GM19239 (cell line): Measurements from ENCODE around the gene KISS1R.
A peak's percentile ranks its signal among the peaks of the same experiment; 100 is the strongest.

Experiments used
- DNase-seq: peaks from one replicate; pipeline ENCODE4 v3.0.0; 2011; ENCODE audit warnings: low spot score; ENCODE audit not compliant: insufficient read length
- FAIRE-seq: peaks from 2 replicates; lab custom pipeline; 2011; peaks lifted over from hg19 to GRCh38; lab: Jason Lieb, UNC

Gene KISS1R

DNA sequence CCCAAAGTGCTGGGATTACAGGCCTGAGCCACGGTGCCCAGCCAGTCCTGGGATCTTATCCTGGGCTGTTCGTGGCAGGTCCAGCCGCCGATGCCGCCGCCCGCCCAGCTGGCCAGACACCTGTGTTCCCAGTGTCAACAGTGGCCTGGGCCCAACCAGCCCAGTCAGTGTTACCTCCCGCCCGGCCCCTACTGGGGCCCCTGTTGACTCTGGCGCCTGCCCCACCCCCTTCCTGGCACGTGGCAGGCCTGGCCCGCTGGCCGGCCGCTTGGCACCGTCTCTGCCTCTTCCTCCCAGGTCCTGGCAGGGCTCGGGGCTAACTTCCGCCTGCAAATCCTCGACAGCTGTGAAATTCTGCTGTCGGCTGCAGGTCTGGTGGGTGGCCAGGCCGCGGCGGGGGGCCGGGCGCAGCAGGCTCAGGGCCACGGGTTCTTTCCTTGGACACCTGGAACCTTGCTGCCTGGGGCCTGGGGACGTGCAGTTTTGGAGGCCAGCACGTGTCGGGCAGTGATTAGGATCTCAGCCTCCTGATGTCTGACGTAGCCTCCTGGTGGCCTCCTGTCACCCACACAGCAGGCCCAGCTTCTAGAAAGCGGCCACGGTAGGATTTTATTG, 17.8 kb downstream of the KISS1R start:
- no peak for FAIRE-seq

DNA sequence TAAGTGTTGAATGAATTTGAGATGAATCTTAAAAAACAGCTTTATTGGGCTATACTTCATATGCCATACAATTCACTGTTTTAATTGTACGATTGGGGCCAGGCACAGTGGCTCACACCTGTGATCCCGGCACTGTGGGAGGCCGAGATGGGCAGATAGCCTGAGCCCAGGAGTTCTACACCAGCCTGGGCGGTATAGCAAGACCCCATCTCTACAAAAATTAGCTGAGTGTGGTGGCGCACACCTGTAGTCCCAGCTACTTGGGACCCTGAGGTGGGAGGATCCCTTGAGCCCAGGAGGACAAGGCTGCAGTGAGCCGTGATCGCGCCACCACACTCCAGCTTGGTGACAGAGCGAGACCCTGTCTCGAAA, 19.0 kb downstream of the KISS1R start:
- FAIRE-seq = no peak
- DNase-seq = no peak

More for the DNA sequence above, 17.8 kb downstream of the KISS1R start:
- DNase-seq = no peak

DNA sequence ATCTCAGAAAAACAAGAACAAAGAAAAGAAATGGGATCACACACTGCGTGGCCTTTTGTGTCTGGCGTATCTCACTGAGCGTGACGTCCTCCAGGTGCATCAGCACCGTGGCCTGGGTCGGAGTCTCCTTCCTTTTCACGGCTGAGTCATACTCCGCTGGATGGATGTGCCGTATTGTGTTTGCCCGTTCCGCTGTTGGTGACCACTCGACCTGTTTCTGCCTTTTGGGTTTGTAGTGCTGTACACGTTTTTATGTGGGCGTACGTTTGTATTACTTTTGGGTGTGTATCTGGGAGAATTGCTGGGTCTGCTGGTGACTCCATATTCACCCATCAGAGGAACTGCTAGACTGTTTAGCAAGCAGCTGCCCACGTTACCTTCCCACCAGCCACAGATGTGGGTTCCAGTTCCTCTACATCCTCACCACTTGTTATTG, 20.1 kb downstream of the KISS1R start:
- peak; percentile 79 for FAIRE-seq
- no peak for DNase-seq

DNA sequence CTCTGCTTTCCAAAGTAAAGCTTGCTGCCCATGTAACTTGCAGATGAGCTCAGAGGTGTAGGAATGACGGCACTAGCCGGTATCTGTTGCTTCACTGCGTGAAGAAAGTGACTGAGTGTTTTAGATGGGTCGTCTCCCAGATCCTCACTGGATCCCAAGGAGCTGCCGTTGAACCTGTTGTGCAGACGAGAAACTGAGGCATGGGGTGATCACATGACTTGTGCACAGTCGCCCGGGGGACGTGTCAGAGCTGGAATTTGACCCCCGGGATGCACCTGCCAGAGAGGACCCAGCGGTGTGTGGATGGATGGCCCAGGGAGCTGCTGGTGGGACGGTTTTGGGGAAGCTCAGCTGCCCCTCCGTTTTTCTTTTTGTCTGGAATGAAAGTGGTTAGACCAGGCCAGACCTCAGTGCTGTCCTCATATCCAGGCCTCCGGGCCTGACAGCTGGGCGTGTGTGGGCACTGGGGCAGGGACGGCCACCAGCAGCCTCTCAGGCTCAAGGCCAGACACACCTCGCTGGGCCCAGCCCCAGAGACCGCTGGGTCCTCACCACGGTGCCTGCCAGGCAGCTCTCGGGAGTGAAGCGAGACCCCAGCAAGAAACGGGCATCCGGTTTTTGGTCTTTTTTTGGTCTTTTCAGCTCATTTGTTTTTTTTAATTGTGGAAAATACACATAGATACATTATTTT, 21.2 kb downstream of the KISS1R start:
- no peak for DNase-seq
- FAIRE-seq = no peak

DNA sequence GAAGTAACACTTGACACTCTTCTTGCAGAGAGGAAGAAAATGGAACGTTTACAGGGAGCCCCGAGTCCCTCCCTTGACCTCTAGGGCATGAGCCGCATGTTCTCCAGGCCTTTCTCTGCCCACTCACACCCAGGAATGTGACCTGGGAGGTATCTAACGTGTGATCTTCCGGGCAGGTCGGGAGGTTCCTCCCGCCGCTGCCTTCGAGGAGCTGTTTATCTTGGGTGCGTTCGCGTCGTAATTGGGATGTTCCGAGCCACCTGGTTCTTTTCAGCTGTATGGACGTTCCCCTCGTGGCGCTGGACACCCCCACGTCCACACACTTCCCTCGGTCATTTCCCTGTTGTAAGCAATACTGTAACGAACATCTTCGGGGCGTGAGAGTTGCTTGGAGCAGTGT, 22.3 kb downstream of the KISS1R start:
- FAIRE-seq (no peak), DNase-seq (no peak)

DNA sequence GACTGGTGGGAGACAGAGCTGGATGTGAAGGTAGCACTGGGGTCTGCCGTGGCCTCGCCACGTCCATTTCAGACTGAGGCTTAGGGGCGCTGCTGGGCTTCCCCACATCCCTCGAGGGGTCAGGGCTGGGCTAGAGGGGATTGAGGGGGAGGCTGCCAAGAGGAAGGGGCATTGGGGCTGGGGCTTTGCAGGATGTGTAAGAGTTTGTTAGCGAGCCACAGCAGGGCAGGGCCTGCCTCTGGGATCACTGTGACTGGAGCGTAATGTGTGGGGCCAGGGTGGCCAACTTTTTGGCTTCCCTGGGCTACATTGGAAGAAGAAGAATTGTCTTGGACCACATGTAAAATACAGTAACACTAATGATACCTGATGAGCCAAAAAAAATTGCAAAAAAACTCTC, 22.8 kb downstream of the KISS1R start:
- FAIRE-seq (no peak), DNase-seq (no peak)

DNA sequence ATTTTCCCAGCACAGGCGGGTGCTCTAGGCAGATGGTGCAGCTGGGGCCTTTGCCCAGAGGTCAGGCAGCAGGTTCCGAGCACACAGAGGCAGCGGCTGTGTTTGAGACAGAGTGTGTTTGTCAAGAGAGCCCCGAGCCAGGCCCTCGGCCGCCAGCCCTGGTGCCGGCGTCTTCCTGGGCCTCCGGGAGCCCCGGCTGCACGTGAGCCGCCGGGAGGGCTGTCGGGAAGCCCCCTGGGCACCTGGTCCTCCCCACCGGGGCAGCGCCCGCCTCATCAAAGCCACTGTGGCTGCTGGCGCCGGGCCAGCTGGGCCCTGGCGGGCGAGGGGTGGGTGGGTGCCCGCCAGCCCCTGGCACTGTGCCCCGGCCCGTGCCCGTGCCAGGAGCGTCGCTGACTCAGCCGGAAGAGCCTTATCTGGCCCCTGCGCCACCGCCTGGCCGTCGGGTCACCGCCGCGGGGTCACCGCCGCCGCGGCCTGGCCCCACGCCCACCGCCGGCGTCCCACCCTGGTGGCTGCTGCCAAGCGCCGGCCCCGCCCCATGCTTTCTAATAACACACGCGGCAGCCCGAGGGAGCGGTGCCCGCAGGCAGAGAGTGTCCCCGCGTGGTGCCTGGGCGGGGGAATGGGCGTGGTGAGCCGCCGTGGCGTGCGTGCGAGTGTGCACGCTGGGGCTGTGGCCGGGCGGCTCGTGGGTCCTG, 23.6 kb downstream of the KISS1R start:
- DNase-seq (no peak), FAIRE-seq (peak; percentile 33)

DNA sequence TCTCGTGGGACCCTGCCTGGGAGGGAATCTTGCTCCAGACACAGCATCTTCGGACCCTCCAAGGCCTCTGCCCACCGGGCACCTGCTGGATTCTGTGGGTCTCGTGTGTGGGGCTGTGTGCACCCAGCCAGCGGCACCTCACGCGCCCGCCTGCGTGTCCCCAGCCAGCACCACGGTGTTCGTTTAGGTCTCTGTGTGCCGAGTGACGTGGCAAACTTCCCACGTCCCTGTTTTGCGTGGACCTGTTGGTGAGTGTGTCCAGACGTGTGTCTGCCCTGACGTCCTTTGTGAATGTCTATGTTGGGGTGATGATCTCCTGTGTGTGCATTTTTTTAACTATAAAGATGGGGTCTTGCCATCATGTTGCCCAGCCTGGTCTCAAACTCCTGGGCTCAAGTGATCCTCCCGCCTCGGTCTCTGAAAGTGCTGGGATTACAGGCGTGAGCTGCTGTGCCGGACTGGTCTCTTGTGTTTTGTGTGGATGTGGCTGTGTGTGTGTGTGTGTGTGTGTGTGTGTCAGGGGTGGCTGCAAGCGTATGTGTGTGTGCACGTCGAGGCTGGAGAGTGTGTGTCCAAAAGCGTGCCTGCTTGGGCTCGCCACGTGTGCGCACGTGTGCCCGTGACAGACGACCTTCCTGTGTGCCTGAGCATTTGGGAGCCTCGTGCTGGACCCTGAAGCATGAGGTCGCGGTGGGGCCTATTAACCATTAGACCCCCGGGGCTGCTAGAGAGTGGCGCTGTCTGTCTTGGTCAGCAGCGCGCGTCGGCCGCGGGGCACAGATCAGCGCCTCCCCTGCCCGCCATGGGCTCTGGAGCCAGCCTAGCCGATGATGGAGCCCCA, 24.4 kb downstream of the KISS1R start:
- DNase-seq = no peak
- FAIRE-seq = peak; percentile 31

DNA sequence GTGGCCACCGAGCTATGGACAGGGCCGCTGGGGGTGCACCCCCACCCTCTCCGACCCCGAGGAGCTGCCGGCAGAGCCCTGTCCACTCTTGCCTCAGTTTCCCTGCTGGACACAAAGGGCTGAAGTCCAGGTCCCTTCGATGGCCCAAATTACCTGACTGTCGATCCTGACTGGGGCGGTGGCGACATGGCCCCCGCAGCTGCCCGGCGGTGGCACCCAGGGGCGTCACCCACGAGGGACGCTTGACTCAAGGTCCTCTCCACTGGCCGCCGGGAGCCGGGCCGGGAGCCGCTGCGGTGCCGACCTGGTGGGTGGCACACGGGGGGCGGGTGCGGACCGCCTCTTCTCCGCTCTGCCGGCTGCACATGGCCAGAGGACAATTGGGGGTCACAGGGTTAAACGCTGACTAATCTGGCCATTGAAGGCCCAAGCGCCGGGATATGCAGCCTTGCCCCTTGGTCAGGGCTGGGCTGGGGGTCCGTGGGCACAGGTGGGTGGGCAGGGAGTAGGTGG, 25.1 kb downstream of the KISS1R start:
- DNase-seq = no peak
- FAIRE-seq = no peak

DNA sequence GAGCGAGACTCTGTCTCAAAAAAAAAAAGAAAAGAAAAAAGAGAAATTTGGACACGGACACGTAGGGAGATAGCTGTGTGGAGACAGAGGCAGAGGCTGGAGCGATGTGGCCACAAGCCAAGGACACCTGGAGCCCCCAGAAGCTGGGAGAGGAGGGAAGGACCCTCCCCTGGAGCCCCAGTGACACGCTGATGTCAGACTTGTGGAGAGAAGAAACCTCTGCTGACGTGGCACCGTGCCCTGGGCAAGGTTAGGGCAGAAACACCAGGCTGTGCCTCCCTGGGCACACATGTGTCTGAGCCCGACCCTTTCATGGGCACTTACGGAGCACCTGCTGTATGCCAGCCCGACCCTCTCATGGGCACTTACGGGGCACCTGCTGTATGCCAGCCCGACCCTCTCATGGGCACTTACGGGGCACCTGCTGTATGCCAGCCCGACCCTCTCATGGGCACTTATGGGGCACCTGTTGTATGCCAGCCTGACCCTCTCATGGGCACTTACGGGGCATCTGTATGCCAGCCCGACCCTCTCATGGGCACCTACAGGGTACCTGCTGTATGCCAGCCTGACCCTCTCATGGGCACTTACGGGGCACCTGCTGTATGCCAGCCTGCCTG, 26.5 kb downstream of the KISS1R start:
- DNase-seq (no peak), FAIRE-seq (no peak)

DNA sequence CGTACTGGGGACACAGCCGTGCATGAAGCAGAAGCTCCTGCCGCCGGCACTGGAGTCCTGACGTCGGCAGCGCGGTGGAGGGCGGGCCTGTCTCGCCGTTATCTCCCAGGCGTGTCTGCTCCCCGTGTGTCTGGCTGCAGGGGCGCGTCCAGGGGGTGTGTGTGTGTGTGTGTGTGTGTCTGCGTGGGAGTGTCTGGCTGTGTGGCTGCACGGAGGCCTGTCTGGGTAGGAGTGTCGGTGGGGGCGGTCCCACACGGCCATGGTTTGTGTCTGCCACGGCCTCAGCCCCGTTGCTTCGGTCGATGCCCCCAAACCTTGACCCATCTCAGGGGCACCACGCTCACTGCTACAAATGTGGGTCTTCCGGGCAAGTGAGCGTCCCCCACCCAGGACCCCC, 27.0 kb downstream of the KISS1R start:
- no peak for FAIRE-seq

DNA sequence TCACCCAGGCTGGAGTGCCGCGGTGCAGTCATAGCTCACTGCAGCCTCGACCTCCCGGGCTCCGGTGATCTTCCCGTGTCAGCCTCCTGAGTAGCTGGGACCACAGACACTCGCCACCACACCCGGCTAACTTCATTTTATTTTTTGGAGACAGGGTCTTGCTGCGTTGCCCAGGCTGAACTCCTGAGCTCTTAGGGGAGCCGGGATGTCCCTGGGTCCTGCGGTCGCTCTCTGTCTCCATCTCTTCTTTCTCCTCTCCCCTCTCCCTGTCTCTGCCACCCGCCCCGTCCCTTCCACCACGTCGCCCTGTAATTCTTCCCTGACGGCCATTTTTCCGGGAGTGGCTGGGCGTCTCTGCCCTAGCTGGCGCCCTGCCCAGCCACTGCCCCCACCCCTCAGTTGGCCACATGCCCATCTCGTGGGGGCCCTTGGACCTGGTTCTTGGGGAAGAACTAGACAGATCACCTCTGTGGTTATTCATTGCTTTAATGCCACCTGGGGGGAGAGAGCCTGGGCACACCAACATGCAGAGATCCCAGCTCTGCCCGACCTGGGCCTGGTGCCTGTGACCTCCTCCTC, 27.6 kb downstream of the KISS1R start:
- DNase-seq (no peak), FAIRE-seq (no peak)

More for the DNA sequence above, 27.0 kb downstream of the KISS1R start:
- DNase-seq = no peak

DNA sequence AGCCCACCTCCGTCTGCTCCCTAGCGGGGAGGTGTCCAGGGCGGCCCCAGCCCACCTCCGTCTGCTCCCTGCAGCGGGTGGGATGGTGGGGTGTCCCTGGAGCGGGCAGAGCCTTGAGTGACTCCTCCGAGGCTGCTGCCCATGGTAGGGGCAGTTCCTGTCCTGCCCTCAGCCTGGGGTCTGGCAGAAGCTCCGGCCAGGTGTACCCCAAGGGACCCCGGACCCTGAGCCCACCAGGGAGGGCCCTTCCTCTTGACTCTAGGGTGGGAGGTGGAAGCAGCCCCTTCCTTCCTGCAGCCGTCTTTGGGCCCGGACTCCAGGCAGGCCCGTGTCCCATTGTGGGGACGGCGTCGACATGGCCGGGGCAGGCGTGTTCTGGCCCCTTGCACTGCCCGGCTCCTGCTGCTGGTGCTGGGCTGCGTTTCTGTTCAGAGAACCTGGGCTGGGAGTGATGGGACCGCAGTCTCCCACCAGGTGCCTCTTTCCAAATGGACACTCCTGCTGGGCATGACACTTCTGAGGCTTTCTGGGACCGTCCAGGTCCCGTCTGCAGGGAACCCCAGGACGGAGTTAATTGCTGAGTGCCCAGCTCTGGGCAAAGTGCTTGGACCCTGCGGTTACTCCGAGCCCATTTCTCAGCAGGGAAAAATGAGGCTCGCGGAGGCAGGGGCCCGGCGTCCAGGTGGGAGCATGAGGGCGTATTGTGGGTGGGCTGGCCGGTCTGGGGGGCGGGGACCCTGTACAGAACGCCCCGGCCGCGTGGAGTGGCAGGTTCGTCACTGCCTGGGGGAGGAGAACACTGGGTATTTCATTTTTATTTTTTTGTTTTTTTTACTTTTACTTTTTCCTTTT, 28.5 kb downstream of the KISS1R start:
- no peak for DNase-seq
- no peak for FAIRE-seq

DNA sequence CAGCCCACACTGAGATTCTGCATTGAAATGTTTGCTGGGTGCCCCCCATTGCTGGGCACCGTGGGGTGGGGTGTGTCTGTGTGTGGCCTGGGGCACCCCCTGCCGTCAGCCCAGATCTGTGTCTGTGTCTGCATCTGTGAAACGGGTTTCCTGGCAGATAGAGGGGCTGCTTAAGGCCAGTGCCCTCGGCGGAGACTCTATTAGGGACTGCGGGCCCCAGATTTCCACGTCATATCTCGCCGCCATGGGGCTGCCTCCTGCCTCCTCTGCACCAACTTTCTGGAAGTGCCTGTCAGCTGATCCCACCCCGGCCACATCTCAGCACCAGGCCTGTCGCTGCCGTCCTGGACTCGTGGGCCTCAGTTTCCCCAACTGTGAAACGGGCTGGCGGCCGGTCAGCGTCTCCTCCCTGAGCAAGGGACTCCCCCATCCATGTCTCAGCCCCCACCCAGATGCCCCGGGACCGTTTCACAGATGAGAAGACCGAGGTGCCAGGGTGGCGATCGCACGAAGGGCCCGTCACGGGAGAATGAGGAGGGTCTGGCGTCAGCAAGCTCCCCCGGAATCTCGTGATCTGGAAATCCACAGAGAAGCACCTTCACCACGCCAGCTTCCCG, 30.1 kb downstream of the KISS1R start:
- DNase-seq = no peak

DNA sequence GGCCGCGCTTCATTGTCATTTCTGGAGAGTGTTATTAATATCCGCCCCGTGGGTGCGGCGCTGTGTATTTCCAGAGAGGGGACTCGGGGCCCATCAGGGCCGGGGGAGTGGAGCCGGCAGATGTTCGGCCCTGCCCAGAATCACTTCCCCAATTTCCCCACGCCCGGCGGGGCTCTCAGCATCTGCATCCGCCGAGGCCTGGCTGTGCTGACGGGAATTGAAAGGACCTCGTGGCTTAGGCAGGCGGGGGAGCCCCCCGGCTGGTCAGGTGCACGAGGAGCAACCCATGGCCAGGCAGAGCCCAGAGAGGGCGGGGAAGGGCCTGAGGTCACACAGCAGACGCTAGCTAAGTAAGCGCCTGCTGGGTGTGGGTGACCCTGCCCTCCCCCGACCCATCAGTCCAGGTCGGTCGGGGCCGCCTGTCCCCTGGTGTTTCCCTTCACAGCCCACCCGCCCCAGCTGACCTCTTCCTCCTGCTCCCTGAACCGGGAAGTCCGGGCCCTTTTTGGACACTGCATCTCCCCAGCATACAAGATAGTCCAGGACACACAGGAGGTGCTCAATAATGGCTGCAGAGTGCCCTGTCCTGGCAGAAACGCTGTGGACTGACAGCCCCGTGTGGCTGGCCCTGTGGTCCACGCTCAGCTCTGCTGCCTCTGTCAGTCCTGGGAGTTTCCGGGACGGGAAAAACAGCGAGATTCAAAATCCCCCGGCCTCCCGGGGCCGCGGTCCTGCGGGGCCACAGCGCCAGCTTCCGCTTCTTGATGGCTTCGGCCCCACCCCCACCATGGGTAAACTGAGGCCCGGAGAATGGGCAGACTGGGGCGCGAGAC, 30.8 kb downstream of the KISS1R start:
- DNase-seq (peak; percentile 93), FAIRE-seq (peak; percentile 97)

More for the DNA sequence above, 30.1 kb downstream of the KISS1R start:
- FAIRE-seq = peak; percentile 45

DNA sequence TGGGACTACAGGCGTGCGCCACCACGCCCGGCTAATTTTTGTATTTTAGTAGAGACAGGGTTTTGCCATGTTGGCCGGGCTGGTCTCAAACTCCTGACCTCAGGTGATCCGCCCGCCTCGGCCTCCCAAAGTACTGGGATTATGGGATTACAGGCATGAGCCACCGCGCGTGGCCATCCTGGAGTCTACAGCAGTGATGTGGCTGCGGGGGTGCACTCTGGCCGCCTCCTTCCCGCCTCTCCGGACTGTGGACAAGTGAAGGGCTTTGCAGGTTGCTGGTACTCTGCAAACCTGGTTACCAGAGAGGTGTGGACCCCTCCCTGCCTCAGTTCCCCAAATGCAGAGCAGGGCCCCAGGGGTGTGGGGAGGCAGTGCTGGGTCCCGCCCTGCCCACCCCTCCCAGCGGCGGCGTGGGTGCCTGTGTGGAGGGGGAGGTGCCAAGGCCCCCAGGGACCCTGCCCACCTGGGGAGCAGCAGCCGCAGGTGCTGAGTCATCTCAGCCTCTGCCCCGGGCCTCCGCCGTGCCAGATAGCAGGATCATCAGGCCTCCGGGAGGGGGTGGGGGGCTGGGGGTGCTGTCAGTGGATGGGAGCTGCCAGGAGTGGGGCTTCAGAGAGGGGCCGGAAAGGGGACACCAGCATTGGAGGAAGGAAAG, 31.8 kb downstream of the KISS1R start:
- FAIRE-seq (no peak), DNase-seq (no peak)
